Measurements from ENCODE around the gene CCDC85C.

Gene CCDC85C

DNA sequence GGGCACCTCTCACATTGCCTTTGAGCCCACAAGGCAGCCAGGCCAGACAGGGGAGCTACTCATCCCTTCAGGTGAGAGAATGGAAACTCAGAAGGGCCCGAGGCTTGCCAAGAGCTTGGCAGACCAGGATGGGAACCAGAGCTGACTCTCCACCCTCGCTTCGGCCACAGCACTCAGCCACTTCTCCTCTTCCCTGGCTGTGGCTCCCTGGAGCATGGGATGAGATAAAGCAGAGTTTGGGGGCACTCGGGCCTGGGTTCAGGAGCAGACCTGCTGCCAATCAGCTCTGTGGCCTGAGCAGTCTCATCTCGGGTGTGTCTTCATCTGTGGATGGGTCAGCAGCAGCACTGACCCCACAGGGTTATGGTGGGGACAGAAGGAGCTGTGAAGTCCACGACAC is 20.0 kb upstream of the CCDC85C start:
- DNase-seq, result no peak
- TF ChIP-seq GATA1 (IDR thresholded peaks at IDR 0.05; ENCODE audit: low read depth, low read length), result no peak
- TF ChIP-seq POLR2A (IDR thresholded peaks at IDR 0.05; ENCODE audit: low read length), result no peak

DNA sequence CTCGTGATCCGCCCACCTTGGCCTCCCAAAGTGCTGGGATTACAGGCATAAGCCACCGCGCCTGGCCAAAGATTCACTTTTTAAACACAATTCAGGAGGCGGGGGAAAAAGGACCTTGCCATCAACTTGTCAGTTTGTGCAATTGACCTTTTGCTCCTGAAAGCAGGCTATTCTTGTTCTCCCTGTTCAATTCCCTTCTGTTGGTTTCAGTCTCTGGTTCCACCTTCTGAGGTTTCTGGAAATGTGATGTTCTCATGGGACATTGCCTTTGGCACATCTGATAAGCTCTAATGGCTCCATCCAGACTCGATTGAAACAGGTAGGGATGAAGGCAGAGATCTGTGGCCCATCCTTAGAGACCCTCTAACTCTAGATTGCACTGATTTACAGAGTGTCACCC is 17.9 kb upstream of the CCDC85C start:
- no peak for TF ChIP-seq GATA1 (IDR thresholded peaks at IDR 0.05; ENCODE audit: low read depth, low read length)
- no peak for TF ChIP-seq POLR2A (IDR thresholded peaks at IDR 0.05; ENCODE audit: low read length)
- no peak for DNase-seq

DNA sequence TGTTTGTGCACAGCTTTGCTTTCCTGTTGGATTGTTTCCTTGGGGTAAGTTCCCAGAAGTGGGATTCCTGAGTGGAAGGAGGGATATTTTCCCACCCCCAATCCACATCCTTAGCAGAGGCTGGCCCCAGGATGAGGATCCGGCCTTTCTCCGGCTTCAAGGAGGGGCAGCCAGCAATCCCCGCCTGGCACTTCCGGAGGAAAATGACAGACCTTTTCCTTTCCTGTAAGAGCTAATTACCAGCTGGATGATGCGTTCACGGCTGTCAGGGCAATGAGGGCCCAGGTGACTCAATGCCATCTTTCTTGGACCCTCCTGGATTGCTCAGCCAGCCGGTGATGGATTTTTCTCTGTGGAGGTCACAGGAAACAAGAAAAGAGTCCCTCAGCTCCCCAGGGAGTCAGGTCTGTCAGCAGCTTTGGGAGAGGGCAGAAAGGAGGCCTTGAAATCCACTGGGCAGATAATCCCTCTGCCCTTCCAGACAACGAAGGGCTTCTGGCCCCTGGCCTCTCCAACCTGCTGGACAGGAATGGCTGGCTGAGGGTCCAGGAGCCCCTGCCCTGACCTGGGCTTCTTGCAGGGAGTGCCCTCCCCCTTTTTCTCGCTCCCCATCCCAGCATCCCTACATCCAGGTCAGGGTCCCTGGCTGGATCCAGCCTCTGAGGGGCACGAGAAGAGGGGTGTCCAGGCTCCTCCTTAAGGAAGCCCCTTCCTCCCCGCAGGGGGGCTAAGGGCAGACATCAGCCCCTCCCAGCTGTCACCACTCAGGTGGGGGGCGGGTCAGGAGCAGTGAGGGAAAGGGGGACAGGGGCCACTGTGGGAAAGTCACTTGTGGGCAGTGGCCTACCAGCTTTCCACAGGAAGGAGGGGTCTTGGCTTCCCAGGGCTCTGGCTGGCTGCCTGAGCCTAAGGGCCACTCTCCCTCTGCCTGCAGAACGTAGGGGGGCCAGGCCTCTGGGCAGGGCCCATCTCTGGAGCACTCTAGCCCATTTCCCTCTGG is 16.1 kb upstream of the CCDC85C start:
- TF ChIP-seq GATA1 (IDR thresholded peaks at IDR 0.05; ENCODE audit: low read depth, low read length), result no peak
- TF ChIP-seq POLR2A (IDR thresholded peaks at IDR 0.05; ENCODE audit: low read length), result no peak
- no peak for DNase-seq

DNA sequence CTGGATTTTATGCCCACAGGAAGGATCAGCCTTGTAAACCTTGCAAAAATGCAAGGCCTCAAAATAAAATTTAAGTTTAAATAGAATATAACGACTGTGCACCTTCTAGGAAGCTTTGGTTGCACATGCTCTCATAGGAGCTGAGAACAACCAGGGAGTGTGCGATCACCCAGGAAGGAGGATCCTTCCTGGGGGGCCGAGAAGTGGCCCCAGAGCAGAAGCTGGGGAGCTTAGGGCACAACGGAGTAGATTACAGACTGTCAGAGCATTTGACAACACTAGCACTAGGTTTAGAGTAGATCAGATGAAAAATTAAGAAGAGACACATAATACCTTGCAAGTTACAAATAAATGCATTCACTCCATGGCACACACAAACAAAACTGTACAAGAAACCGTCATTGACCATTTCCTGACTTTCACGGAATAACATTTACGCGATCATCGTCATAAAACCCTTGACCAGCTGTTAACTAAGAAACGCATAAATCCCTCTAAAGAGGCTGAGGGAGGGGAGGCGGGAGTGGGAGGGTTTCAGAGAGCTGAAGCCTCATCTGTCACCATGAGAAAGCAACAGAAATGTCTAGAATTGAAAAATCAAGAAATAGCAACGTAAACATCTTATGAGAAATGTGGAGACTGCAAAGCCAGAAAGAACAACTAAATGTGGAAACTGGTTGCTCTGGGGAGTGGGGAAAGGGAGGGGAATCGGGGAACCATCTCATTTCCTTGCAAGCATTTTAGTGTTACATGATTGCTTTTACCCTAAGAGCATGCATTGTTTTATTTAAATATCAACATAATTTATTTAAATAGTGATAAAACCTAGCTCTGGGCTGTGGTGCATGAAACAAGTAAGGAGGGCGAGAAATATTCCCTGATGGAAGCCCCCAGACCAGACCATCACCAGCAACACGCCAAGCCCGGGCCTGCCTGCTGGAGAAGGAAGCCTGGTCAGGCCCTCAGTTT is 13.1 kb upstream of the CCDC85C start:
- TF ChIP-seq GATA1 (IDR thresholded peaks at IDR 0.05; ENCODE audit: low read depth, low read length), result no peak
- TF ChIP-seq POLR2A (IDR thresholded peaks at IDR 0.05; ENCODE audit: low read length), result no peak
- DNase-seq, result no peak

DNA sequence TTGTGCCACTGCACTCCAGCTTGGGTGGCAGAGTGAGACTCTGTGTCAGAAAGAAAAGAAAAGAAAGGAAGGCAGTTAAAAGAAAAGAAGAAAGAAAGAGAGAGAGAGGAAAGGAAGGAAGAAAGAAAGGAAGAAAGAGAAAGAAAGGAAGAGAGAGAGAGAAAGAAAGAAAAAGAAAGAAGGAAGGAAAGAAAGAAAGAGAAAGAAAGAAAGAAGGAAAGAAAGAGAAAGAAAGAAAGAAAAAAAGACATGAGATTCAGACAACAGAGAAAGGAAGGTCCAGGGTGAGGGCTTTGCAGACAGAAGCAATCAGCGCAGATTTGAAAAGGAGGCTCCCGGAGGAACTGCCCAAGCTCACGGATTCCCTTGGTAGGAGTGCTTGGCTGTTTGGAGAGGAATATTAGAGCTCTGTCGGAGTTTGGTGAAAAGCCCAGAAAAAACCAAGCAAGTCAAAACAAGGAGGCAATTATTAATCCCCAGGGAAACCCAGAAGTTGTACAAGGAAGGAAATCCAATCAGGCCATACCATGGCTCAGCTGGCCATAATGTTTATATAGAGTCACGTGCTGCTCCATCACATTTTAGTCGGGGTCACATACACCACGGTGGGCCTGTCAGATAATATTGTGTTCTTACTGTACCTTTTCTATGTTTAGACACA is 11.6 kb upstream of the CCDC85C start:
- no peak for DNase-seq
- TF ChIP-seq POLR2A (IDR thresholded peaks at IDR 0.05; ENCODE audit: low read length) (no peak), GATA1 (IDR thresholded peaks at IDR 0.05; ENCODE audit: low read depth, low read length) (no peak)

DNA sequence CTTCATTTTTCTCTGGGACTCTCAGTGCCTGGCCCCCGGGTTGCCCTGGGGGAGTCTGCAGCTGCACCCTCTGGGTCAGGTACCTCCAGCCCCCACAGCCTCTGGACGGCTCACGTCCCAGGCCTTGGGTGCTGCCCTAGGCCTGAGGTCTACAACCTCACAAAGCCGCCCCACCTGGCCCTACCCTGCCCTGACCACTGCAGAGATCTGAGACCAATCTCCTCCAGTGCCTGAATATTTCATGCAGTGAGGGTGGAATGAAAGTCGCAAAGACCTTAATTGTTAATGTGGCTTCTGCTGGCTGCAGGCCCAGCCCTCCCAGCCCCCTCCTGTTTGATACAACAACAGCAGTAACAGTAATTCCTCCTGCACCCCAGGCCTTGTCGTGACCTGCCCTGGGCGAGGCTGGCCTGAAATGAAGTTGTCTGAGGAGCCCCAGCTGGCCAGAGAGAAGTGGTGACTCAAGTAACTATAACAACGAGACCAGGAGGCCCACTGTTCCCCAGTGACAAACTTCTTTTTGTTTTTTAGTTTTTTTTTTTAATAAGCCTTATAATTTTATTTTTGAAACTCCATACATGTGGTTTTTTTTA is 8.8 kb upstream of the CCDC85C start:
- no peak for DNase-seq
- no peak for TF ChIP-seq GATA1 (IDR thresholded peaks at IDR 0.05; ENCODE audit: low read depth, low read length)
- TF ChIP-seq POLR2A (IDR thresholded peaks at IDR 0.05; ENCODE audit: low read length), result no peak

DNA sequence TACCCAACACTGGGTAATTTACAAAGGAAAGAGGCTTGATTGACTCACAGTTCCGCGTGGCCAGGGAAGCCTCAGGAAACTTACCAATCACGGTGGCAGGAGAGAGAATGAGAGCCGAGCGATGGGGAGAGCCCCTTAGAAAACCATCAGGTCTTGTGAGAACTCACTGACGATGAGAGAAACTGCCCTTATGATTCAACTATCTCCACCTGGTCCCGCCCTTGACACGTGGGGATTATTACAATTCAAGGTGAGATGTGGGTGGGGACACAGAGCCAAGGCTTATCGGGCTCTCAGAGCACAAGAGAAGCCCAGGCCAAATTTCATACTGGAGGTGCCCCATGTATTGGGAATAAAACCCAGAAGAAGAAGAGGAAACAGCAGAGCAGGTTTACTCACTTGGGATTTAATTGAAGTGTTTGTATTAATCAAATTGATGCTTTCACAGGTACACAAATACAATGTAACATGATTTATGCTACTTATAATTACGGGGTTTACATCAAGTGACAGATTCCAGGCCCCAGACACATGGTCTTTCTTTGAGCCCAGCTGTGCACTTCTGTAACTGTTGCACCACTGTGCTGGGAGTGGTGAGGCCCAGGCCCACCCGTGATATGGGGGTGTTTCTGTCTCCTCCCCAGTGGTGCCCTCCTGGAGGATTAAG is 8.2 kb upstream of the CCDC85C start:
- TF ChIP-seq POLR2A (IDR thresholded peaks at IDR 0.05; ENCODE audit: low read length), result no peak
- no peak for TF ChIP-seq GATA1 (IDR thresholded peaks at IDR 0.05; ENCODE audit: low read depth, low read length)
- no peak for DNase-seq

DNA sequence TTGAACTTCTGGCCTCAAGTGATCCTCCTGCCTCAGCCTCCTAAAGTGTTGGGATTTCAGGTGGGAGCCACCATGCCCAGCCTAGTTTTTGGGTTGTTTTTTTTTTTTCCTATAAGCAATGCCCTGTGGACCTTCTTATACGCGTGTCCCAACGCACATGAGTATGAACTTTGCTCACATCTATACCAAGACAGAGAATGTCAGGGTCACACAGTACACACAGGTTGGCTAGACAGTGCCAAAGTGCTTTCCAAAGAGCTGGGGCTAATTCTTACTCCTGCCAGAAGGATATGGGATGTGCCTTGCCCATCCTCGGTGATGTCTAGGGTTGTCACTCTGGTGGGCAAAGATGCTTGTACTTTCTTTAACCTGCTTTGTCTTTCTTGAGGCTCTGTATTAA is 7.6 kb upstream of the CCDC85C start:
- DNase-seq, result no peak
- TF ChIP-seq POLR2A (IDR thresholded peaks at IDR 0.05; ENCODE audit: low read length), result no peak
- TF ChIP-seq GATA1 (IDR thresholded peaks at IDR 0.05; ENCODE audit: low read depth, low read length), result no peak

DNA sequence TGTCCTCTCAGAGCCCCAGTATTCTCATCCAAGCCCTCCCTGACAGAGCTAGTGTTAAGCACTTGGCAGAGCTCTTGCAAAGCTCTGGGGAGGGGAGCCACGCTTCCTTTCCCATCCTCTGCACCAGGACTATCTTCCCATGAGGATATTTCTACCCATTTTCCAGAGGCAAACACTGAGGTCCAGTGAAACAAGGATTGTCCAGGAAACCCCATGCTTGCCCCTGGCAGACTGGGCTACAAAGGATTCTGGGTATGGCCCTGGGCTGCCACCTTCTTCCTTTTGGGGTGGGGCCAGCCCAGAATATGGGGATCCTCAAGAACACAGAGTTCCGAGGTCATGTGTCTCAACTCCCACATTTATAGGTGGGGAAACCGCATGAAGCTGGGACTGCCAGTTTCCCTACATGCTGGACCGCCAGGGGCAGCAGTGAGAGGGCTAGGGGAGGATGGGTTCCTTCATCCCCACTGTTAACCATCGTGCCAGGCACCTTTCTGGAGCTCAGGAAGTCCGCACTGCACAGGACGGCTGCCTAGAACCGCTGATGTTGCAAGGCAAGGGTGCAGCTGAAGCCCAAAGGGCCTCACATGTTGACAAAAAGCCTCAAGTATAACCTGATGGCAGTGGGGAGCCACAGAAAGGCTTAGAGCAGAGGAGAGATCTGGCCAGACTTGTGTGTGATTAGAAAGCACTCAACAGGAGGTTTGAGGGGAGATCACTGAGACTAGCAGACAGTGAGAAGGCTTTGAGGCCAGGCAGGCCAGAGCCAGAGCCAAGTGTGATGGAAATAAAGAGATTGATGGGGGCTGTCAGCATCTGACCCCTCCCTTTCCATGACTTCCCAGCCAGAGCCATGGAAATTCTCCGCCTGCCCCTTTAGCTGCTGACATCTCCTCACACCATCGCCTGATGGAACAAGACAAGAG is 5.5 kb upstream of the CCDC85C start:
- no peak for DNase-seq
- TF ChIP-seq GATA1 (IDR thresholded peaks at IDR 0.05; ENCODE audit: low read depth, low read length) (no peak), POLR2A (IDR thresholded peaks at IDR 0.05; ENCODE audit: low read length) (no peak)

DNA sequence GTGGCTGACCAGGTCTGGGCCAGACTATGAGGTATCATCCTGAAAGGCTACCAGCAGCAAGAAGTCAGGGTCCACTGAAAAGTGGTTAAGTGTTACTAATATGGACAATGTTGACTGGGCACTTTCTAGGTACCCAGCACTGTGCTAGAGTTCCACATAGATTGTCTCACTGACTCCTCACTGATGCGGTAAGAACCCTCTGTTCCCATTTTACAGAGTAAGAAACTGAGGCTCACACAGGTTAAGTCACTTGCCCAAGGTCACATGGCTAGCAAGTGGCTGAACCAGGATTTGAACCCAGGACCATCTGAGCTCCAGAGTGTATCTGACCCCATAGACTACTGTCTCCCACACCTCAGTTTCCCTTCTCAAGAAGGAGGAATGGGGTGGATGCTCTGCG is 4.6 kb upstream of the CCDC85C start:
- no peak for DNase-seq
- TF ChIP-seq GATA1 (IDR thresholded peaks at IDR 0.05; ENCODE audit: low read depth, low read length), result no peak
- TF ChIP-seq POLR2A (IDR thresholded peaks at IDR 0.05; ENCODE audit: low read length), result no peak

DNA sequence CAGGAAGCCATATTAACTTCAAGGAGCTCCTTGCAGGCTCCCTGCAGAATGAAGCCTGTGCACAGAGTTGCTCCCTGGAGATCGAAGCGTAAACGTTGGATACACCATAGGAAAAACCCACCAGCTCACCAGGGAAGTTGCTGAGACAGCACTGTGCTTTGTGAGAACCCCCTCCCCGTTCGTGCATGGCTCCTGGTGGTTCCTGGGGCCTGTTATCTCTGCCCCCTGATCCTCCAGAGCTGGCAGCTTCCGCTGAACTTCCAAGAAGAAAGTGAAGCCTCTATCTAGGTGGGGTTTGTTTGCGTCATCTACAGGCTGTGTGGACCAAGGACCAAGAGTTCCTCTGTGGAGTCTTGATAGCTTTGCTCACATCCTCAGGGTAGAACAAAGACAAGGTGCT is 2.4 kb upstream of the CCDC85C start:
- TF ChIP-seq GATA1 (IDR thresholded peaks at IDR 0.05; ENCODE audit: low read depth, low read length), result no peak
- TF ChIP-seq POLR2A (IDR thresholded peaks at IDR 0.05; ENCODE audit: low read length), result no peak
- peak in 1 of 2 experiments; percentile 17 for DNase-seq

Data from erythroblast (primary cell).